OCI-LY7 (cell line): ENCODE data around the gene CNTN6.

Experiments used
- CTCF ChIP-seq: fragments of 200-600 bp; sonication (generic); conservative IDR thresholded peaks from 2 replicates; pipeline ENCODE4 v1.5.1; 2014; ENCODE audit warnings: mild to moderate bottlenecking, antibody characterized with exemption, low read length, moderate library complexity, mixed read lengths
- EZH2phosphoT487 ChIP-seq: fragments of 200-600 bp; sonication (generic); IDR thresholded peaks from 2 replicates; pipeline ENCODE4 v1.6.1; 2018; ENCODE audit warnings: low read depth, borderline replicate concordance, mild to moderate bottlenecking, mixed run types, antibody characterized with exemption, low read length, moderate library complexity, mixed read lengths

GRCh38 chr3:1326546-1326945 lies 233.7 kb downstream of the CNTN6 start:
- TF ChIP-seq CTCF (no peak), EZH2phosphoT487 (no peak)
